H54 (cell line): ENCODE measurements around the gene SCN4A.
"Not testable (repeated sequence)": the region's sequence is repeated elsewhere in the genome, so short reads cannot be mapped to it uniquely, and the experiment has no call there.

Experiments used
- DNase-seq: peaks from one replicate; pipeline ENCODE4 v3.0.0; 2011; ENCODE audit warnings: low spot score, mixed read lengths; ENCODE audit not compliant: insufficient read length
- FAIRE-seq: peaks from 3 replicates; lab custom pipeline; 2011; peaks lifted over from hg19 to GRCh38; lab: Jason Lieb, UNC
- POLR2A ChIP-seq: IDR thresholded peaks from 2 replicates; pipeline ENCODE4 v1.6.1; 2011; ENCODE audit warnings: low read depth, mild to moderate bottlenecking, low read length

The SCN4A gene

DNA sequence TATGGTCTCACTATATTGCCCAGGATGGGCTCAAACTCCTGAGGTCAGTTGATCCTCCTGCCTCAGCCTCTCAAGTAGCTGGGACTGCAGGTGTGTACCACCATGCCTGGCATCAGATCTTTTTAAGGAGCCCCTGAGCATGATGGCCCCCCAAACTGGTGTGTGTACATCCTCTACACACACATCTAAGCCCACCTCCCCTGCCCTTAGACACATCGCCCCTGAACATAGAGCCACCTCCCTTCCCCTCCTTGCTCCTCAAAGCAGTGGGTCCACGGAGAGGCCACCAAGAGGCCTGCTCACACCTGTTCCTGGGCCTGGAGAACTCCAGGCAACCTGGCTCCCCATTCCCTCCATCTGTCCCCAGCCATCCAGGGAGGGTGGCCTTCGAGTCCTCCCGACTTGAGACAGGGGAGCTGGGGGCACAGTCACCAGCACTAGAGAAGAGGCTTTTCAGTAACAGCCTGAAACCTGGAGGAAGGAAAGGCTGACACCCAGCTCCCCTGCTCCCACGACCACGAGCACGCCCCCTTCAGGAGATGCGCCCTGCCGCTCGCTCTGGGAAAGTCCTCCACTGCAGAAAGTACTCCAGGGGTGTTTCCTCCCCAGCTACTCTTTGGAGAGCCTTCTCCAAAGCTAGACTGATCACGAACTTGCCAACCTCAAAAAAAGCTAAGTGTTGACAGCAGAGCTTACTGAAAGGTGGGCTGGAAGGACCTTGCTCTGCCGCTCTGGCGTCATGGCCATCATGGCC, 12.8 kb upstream of the SCN4A start:
- DNase-seq: no peak
- no peak for FAIRE-seq
- no peak for TF ChIP-seq POLR2A

DNA sequence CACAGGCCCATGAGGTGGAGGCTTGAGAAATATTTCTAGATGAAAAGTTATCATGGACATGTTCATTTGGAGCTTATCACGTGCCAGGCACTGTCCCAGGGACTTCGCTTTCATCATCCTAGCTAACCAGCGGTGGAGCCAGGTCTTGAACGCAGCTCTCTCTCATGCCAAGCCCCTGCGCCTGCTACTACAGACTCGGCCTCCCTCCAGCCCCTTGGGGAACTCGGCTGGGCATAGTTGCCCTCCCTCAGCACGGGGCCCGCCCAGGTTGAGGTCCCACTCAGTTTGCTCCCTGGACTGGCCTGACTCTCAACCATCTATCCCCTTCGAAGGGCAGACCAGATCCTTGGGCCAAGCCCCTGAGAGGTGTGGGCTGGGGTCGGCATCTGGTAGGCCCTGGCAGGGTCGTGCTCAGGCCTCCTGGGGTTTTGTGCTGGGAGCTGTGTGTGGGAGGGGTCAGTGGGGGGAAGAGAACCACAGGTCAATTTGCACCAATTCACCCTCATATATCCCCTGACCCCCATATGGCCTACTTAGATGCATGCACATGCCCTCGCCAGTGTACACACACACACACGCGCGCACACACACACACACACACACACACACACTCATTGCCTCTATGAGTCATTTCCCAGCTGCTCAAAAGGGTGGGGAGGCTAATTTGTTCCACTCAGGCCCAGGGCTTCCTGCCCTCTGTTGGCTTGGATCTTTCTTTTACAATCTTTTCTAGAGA, 12.1 kb upstream of the SCN4A start:
- TF ChIP-seq POLR2A: no peak
- DNase-seq (peak; percentile 86), FAIRE-seq (peak; percentile 50)

DNA sequence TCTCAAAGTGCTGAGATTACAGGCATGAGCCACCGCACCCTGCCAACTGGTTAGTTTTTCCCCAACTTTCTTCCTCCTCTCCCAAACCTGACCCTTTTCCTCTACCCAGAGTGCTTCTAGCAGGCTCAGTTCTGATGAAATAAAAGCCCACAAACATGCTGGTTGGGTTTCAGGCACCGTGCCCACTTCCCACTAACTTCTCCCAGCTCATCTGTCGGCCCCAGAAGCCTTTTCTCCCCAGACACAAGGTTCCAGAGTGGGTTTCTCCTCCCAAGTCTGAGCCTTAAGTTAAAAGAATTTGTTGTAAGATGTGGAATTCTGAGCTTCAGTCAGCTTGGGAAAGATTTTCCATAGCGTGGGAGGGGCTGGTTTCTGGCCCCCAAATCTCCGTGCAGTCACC, 11.5 kb upstream of the SCN4A start:
- FAIRE-seq: no peak
- no peak for TF ChIP-seq POLR2A
- no peak for DNase-seq

DNA sequence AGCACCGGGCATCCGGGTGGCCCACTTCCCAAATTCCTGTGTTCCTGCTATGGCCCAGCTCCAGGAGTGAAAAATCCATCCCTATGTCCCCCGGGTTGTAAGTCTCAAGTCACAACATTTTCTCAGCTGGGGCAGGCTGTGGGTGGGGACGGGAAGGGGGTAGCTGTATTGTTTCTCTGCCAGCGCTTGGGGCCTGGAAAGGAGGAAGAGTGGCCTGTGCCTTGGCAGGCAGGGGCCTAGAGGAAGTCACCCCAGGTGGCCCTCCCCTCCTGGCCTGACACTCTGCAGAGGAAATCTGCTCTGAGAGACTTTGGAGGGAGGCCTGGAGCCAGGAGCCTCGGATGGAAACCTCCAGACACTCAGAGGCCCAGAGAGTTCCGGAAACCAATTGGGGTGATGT, 10.6 kb upstream of the SCN4A start:
- no peak for TF ChIP-seq POLR2A
- FAIRE-seq (no peak), DNase-seq (no peak)

DNA sequence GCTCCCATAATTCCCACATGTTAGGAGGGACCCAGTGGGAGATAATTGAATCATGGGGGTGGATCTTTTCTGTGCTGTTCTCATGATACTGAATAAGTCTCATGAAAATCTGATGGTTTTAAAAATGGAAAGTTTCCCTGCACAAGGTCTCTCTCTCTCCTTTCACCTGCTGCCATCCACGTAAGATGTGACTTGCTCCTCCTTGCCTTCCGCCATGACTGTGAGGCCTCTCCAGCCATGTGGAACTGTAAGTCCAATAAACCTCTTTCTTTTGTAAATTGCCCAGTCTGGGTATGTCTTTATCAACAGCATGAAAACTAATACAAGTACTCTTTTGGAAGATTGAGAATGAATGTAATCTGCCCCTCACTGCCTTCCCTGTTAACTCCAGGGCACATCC, 9.9 kb upstream of the SCN4A start:
- not testable (repeated sequence) for FAIRE-seq, DNase-seq

DNA sequence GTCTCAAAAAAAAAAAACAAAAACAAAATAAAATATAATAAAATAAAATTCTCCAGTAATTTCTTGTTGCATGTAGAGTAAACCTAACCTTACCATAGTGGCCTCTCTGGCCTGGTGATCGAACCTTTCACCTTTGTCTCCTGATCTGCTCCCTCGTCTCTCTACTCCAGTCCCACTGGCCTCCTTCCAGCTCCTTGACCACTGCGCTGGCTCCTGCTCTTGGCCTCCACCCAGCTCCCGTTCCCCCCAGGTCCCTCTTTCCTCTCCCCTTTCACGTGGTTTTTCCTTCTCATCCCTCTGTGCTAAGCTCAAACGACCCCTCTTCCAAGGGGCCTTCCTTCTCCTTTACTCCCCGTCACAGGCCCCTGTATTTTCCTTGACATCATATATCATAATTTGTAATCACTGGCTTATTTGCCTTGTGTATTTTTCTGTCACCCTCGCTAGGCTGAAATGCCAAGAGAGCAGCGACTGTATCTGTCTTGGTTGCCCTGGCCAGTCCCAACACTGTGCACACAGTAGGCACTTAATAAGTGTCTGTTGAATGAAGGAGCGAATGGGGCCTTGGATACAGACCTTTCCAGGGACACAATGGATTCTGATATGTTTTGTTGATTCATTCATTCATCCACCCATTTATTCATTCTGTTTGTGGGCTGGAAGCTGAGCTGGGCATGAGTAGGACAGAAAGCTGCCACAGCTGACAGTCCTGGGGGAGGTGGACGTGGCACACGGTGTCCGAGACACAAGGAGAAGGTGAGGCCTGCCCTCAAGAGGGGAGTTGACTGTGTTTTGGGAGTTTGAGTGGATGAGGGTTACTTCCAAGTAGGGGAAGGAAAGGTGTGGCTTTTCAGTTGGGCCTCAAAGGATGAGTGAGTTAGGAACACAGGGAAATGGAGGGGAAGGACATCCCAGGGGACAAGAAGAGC, 5.8 kb upstream of the SCN4A start:
- FAIRE-seq (no peak), DNase-seq (no peak)
- TF ChIP-seq POLR2A: no peak

DNA sequence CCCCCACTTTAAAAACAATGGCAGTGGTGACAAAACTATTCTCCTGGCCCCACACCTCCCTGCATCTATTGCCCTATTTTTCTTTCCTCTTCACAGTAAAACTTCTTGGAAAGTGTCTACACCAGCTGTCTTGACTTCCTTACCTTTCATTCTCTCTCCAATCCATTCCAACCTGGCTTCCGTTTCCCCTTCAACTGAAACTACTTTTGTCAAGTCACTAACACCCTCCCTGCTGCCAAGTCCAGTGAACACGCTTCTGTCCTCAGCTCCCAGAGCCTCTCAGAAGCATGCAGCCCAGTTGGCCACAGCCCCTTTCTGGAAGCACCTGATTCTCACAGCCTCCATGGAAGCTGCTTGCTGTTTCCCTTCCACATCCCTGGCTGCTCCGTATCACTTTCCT, 4.0 kb upstream of the SCN4A start:
- no peak for FAIRE-seq
- no peak for DNase-seq
- TF ChIP-seq POLR2A: no peak

DNA sequence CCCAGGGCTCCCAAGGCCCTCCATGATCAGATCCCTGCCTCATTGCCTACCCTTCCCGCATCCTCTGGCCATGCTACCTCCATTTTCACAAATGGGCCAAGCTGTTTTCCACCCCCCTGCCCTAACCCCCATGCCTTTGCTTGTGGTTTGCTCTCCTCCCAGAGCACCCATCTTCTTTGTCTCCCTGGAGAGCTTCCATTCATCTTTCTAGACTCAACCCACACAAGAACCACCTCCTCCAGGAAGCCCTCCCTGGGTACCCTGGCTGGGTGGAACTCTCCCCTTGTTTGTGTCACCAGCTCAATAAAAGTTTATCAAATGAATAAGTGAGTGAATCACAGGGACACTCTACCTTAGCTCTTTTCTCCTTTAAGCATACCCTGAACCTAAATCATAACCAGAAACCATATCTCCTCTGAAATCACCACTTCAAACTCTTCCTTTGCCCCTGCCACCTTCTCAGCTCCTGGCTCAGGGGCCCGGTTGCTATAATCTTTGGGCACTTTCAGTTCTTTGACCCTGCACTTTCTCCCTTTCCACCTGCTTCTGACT, 2.9 kb upstream of the SCN4A start:
- no peak for TF ChIP-seq POLR2A
- no peak for FAIRE-seq

DNA sequence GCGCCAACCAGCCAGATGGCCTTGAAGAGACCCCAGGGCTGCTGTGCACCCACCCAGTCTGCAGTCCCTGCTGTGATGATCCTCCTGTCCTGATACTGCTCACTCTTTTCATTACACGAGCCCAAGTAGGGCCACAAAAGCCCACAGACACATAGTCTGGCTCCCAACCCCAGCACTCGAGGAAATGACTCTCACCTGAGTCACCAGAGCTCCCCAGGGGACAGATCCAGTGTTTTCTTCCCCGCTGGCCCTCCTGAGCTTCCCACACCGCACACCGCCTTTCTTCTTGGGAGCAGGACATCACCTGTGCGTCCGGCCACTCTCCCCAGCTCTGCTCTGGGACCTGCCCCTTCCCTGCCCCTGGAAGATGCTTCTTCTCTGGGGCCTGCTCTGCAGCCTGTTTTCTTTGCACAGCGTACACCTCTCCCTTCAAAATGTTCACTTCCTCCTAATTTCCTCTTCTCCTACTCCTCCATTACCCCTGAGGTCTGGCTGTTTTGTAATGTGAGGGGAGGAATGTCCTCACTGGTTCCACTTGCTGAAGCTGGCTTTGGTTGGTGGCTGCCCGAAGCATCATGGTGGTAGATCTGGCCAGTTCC, 2.0 kb upstream of the SCN4A start:
- DNase-seq: peak; percentile 94
- TF ChIP-seq POLR2A: no peak
- peak; percentile 43 for FAIRE-seq

More for the DNA sequence above, 2.9 kb upstream of the SCN4A start:
- DNase-seq: no peak

DNA sequence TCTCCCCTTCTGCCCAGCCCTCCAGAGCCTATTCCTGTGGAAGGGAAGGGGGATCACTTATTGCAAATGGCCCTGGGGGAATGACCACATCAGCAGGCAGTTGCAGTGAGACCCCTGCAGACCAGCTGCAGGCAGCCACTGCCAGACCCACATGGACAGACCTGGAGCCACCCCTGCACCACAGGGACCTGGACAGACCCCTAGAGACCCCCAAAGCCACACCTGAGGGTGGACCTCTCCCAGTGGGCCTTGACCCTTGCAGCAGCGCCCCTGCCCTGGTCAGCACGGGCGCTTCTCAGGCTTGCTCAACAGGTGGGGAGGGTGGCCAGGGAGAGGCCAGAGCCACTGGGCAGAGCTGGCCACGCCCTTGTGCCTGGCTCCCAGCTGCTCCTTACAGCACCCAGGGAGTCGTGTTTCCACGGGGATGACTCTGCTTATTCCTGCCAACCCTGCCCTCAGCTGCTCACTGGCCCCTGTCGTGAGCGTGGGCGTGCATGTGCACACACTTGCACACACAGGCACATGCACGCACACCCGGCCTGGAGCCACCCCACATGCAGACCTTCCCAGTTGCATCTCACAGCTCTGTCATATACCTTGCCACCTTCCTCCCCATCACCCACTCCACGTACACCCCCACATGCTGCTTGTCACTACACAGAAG, 1.3 kb upstream of the SCN4A start:
- FAIRE-seq: no peak
- peak; percentile 92 for DNase-seq
- no peak for TF ChIP-seq POLR2A

DNA sequence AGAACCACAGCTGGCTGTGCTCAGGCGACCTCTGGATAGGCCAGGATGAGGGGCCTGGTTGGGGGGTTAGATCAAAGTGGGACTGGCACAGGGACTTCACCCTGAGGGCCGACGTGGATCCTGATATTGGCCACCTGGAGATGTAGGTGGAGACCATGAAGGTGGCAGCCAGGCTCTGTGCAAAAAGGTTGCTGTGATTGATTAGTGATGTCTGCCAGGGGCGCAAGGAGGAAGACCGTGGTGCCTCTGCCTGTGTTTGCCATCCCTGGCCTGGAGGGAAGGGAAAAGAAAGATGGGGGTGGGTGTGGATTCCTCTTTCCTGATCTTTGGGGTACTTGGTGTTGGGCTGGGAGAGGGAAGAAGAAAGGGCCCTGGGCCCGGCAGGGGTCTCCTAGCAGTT, 529 bp upstream of the SCN4A start:
- no peak for TF ChIP-seq POLR2A
- DNase-seq (no peak), FAIRE-seq (no peak)

DNA sequence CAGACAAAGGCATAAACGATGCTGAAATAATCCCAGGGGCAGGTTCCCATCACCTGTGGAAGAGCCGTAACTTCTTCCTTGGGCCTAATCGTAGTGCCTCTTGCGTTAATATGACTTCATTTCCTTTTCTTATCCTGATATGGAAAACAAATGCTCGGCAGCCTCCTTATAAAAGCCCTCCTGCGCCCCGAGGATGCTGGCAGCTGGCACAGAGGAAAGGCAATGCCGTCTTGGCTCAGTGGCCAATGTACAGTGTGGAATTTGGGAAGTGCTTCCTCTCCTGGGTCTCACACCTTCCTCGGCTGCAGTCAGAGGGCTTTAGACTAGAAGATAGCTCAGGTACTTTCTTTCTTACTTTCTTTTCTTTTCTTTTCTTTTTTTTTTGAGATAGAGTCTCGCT, 3.4 kb downstream of the SCN4A start:
- no peak for TF ChIP-seq POLR2A
- no peak for FAIRE-seq
- no peak for DNase-seq

DNA sequence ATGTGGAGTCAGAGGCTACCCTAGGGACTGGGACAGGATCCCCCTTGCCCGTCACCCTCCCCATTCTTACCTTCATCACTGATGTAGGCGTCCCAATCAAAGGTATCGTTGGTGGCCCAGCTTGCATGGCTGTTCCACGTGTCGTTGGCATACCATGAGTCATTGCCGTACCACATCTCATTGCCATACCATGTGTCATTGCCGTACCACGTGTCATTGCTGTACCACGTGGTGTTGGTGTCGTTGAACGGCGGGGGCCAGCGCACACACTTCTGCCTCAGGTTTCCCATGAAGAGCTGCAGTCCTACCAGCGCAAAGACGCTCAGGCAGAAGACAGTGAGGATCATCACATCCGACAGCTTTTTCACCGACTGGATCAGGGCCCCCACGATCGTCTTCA, 4.8 kb downstream of the SCN4A start:
- DNase-seq (no peak), FAIRE-seq (no peak)

More for the DNA sequence above, 4.8 kb downstream of the SCN4A start:
- TF ChIP-seq POLR2A: no peak
